ENCODE measurements around the gene ATXN7L1.
A peak's percentile ranks its signal among the peaks of the same experiment; 100 is the strongest.

The ATXN7L1 gene

GRCh38 chr7:105675934-105676371 is 200.4 kb downstream of the ATXN7L1 start:
- TF ChIP-seq TAF1 (IDR thresholded peaks at IDR 0.05; ENCODE audit: low read depth) (no peak), NFIC (IDR thresholded peaks at IDR 0.05) (no peak), EP300 (IDR thresholded peaks at IDR 0.05; ENCODE audit: borderline replicate concordance) (no peak), MAX (IDR thresholded peaks at IDR 0.05) (no peak), USF1 (IDR thresholded peaks at IDR 0.05) (no peak), RAD21 (IDR thresholded peaks at IDR 0.05; ENCODE audit: low read depth) (no peak), TEAD4 (IDR thresholded peaks at IDR 0.05) (no peak)
- TF ChIP-seq, protein P1, sequence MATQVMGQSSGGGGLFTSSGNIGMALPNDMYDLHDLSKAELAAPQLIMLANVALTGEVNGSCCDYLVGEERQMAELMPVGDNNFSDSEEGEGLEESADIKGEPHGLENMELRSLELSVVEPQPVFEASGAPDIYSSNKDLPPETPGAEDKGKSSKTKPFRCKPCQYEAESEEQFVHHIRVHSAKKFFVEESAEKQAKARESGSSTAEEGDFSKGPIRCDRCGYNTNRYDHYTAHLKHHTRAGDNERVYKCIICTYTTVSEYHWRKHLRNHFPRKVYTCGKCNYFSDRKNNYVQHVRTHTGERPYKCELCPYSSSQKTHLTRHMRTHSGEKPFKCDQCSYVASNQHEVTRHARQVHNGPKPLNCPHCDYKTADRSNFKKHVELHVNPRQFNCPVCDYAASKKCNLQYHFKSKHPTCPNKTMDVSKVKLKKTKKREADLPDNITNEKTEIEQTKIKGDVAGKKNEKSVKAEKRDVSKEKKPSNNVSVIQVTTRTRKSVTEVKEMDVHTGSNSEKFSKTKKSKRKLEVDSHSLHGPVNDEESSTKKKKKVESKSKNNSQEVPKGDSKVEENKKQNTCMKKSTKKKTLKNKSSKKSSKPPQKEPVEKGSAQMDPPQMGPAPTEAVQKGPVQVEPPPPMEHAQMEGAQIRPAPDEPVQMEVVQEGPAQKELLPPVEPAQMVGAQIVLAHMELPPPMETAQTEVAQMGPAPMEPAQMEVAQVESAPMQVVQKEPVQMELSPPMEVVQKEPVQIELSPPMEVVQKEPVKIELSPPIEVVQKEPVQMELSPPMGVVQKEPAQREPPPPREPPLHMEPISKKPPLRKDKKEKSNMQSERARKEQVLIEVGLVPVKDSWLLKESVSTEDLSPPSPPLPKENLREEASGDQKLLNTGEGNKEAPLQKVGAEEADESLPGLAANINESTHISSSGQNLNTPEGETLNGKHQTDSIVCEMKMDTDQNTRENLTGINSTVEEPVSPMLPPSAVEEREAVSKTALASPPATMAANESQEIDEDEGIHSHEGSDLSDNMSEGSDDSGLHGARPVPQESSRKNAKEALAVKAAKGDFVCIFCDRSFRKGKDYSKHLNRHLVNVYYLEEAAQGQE (IDR thresholded peaks at IDR 0.05; ENCODE audit: low read depth), result no peak

- no peak for TF ChIP-seq FOXM1 (IDR thresholded peaks at IDR 0.05; ENCODE audit: borderline replicate concordance, low read depth)
- TF ChIP-seq EP300 (IDR thresholded peaks at IDR 0.05; ENCODE audit: borderline replicate concordance), result no peak
- TF ChIP-seq EGR1 (IDR thresholded peaks at IDR 0.05), result no peak
- no peak for TF ChIP-seq ZBTB7A (IDR thresholded peaks at IDR 0.05; ENCODE audit: low read depth)
- no peak for TF ChIP-seq NFIC (IDR thresholded peaks at IDR 0.05)
- TF ChIP-seq RAD21 (IDR thresholded peaks at IDR 0.05; ENCODE audit: low read depth), result no peak
- TF ChIP-seq CEBPB (IDR thresholded peaks at IDR 0.05), result no peak
- no peak for TF ChIP-seq MAX (IDR thresholded peaks at IDR 0.05)
- TF ChIP-seq YY1 (IDR thresholded peaks at IDR 0.05; ENCODE audit: low read depth), result no peak
- no peak for TF ChIP-seq TAF1 (IDR thresholded peaks at IDR 0.05; ENCODE audit: low read depth)
- TF ChIP-seq, protein P1 (IDR thresholded peaks at IDR 0.05; ENCODE audit: low read depth), result no peak
- TF ChIP-seq CREB1 (IDR thresholded peaks at IDR 0.05; ENCODE audit: low read depth), result no peak
- no peak for TF ChIP-seq USF1 (IDR thresholded peaks at IDR 0.05)
- no peak for TF ChIP-seq TEAD4 (IDR thresholded peaks at IDR 0.05)
- no peak for TF ChIP-seq TCF12 (IDR thresholded peaks at IDR 0.05; ENCODE audit: low read depth)
These were observed 202.0 kb downstream of the ATXN7L1 start for GRCh38 chr7:105674200-105674920.

GRCh38 chr7:105673367-105674084 is 202.9 kb downstream of the ATXN7L1 start:
- TF ChIP-seq YY1 (IDR thresholded peaks at IDR 0.05; ENCODE audit: low read depth) (no peak), RAD21 (IDR thresholded peaks at IDR 0.05; ENCODE audit: low read depth) (no peak), NFIC (IDR thresholded peaks at IDR 0.05) (peak; percentile 66; the same call in 1 of the 2 replicates), CEBPB (IDR thresholded peaks at IDR 0.05) (peak; percentile 53; the same call in 1 of the 2 replicates), EGR1 (IDR thresholded peaks at IDR 0.05) (no peak)
- TF ChIP-seq, protein P1 (IDR thresholded peaks at IDR 0.05; ENCODE audit: low read depth), result no peak

DNA sequence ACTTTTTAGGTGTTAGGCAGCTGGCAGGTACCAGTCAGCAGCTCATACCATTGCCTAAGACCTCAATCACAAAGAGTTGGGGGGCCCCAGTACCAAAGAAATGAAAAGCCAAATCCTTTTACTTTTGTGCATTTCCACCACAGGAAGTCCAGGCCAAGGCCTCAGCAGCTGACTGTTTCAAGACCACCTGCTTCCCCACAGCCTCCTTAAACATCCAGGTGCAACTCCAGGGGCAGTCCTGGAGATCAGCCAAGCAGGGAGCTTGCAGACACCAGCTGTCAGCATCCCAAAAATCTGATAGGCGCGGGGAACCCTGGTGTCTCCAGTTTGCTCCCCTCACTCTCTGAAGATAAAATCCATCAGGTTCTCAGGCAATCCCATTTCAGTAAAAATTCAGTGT is 203.6 kb downstream of the ATXN7L1 start:
- TF ChIP-seq TAF1 (IDR thresholded peaks at IDR 0.05; ENCODE audit: low read depth), result no peak
- TF ChIP-seq TEAD4 (IDR thresholded peaks at IDR 0.05), result no peak
- no peak for TF ChIP-seq USF1 (IDR thresholded peaks at IDR 0.05)
- no peak for TF ChIP-seq EP300 (IDR thresholded peaks at IDR 0.05; ENCODE audit: borderline replicate concordance)
- no peak for TF ChIP-seq MAX (IDR thresholded peaks at IDR 0.05)
- no peak for TF ChIP-seq CEBPB (IDR thresholded peaks at IDR 0.05)
- no peak for TF ChIP-seq CREB1 (IDR thresholded peaks at IDR 0.05; ENCODE audit: low read depth)
- TF ChIP-seq NFIC (IDR thresholded peaks at IDR 0.05), result no peak
- no peak for TF ChIP-seq EGR1 (IDR thresholded peaks at IDR 0.05)
- TF ChIP-seq TCF12 (IDR thresholded peaks at IDR 0.05; ENCODE audit: low read depth), result no peak
- TF ChIP-seq, protein P1 (IDR thresholded peaks at IDR 0.05; ENCODE audit: low read depth), result no peak
- TF ChIP-seq RAD21 (IDR thresholded peaks at IDR 0.05; ENCODE audit: low read depth), result no peak
- TF ChIP-seq YY1 (IDR thresholded peaks at IDR 0.05; ENCODE audit: low read depth), result no peak
- no peak for TF ChIP-seq ZBTB7A (IDR thresholded peaks at IDR 0.05; ENCODE audit: low read depth)
- TF ChIP-seq FOXM1 (IDR thresholded peaks at IDR 0.05; ENCODE audit: borderline replicate concordance, low read depth), result no peak

All from Ishikawa (cell line).